Neuronal stem cell (in vitro differentiated cells): ENCODE results near the gene DAO.
A peak's percentile ranks its signal among the peaks of the same experiment; 100 is the strongest.

Source experiments
- DNase-seq: peaks from one replicate; pipeline ENCODE4 v3.0.0-alpha.2; 2013; ENCODE audit warnings: low spot score
- H2AFZ ChIP-seq: one replicate; pipeline ENCODE4 v1.6.1; 2013; ENCODE audit warnings: mild to moderate bottlenecking, low read length, inconsistent platforms
- H2AK5ac ChIP-seq: 2 replicates; pipeline ENCODE4 v1.6.1; 2013; ENCODE audit warnings: low read depth, mild to moderate bottlenecking, inconsistent platforms, low read length, moderate library complexity, mixed read lengths
- H2BK120ac ChIP-seq: 2 replicates; pipeline ENCODE4 v1.6.1; 2013; ENCODE audit warnings: low read depth, mild to moderate bottlenecking, inconsistent platforms, low read length, moderate library complexity, mixed read lengths
- H2BK12ac ChIP-seq: one replicate; pipeline ENCODE4 v1.6.1; 2013; ENCODE audit warnings: low read length, inconsistent platforms
- H2BK15ac ChIP-seq: 2 replicates; pipeline ENCODE4 v1.6.1; 2013; ENCODE audit warnings: mild to moderate bottlenecking, low read length, inconsistent platforms, mixed read lengths
- H2BK5ac ChIP-seq: one replicate; pipeline ENCODE4 v1.6.1; 2013; ENCODE audit warnings: inconsistent platforms, mild to moderate bottlenecking, low read length, moderate library complexity
- H3K14ac ChIP-seq: one replicate; pipeline ENCODE4 v1.6.1; 2013; ENCODE audit warnings: low read length, inconsistent platforms
- H3K18ac ChIP-seq: 2 replicates; pipeline ENCODE4 v1.6.1; 2013; ENCODE audit warnings: low read length, inconsistent platforms
- H3K23ac ChIP-seq: 2 replicates; pipeline ENCODE4 v1.6.1; 2013; ENCODE audit warnings: low read depth, mild to moderate bottlenecking, mixed read lengths, low read length, inconsistent platforms; ENCODE audit not compliant: poor library complexity
- H3K27ac ChIP-seq: replicated peaks from 3 replicates; pipeline ENCODE4 v1.5.1; 2013; ENCODE audit warnings: low read length, inconsistent platforms
- H3K27me3 ChIP-seq, 3 experiments: 2 replicates each; pipeline ENCODE4 v1.6.1; 2013; ENCODE audit warnings: low read length in 3 of 3, mild to moderate bottlenecking in 2 of 3, inconsistent platforms in 1 of 3, low read depth in 1 of 3, mixed read lengths in 1 of 3, moderate library complexity in 1 of 3; ENCODE audit not compliant: control insufficient read depth in 3 of 3, insufficient read depth in 3 of 3
- H3K36me3 ChIP-seq, 2 donors: replicated peaks in 1 of 2; 2 replicates each; pipeline ENCODE4 v1.6.1; 2013; ENCODE audit warnings: low read length in 2 of 2; ENCODE audit not compliant: control insufficient read depth in 2 of 2, insufficient read depth in 2 of 2
- H3K4ac ChIP-seq: 2 replicates; pipeline ENCODE4 v1.6.1; 2013; ENCODE audit warnings: inconsistent platforms, mild to moderate bottlenecking, low read length, moderate library complexity
- H3K4me1 ChIP-seq, 2 donors: 1 replicate in 1 of 2; 2 replicates in 1 of 2; pipeline ENCODE4 v1.6.1; 2013; ENCODE audit warnings: low read length in 2 of 2, low read depth in 1 of 2; ENCODE audit not compliant: control insufficient read depth in 2 of 2, insufficient read depth in 1 of 2
- H3K4me2 ChIP-seq: one replicate; pipeline ENCODE4 v1.6.1; 2013; ENCODE audit warnings: mild to moderate bottlenecking, low read length, inconsistent platforms; ENCODE audit not compliant: insufficient read depth, poor library complexity, severe bottlenecking
- H3K4me3 ChIP-seq, 2 donors: 2 replicates each; pipeline ENCODE4 v1.5.1; 2013; ENCODE audit warnings: low read length in 2 of 2, mild to moderate bottlenecking in 2 of 2, inconsistent platforms in 1 of 2, moderate library complexity in 1 of 2
- H3K79me1 ChIP-seq: one replicate; pipeline ENCODE4 v1.6.1; 2013; ENCODE audit warnings: low read depth, mild to moderate bottlenecking, inconsistent platforms, low read length, moderate library complexity
- H3K9ac ChIP-seq: one replicate; pipeline ENCODE4 v1.6.1; 2013; ENCODE audit warnings: mild to moderate bottlenecking, low read depth, low read length, inconsistent platforms; ENCODE audit not compliant: poor library complexity
- H3K9me3 ChIP-seq, 2 donors: replicated peaks in 1 of 2; 2 replicates each; pipeline versions ENCODE3 to v1.6.1; 2013; ENCODE audit warnings: low read length in 2 of 2, mild to moderate bottlenecking in 2 of 2, inconsistent platforms in 1 of 2, low read depth in 1 of 2, mixed read lengths in 1 of 2, moderate library complexity in 1 of 2; ENCODE audit not compliant: control insufficient read depth in 2 of 2, insufficient read depth in 1 of 2
- H4K8ac ChIP-seq: one replicate; pipeline ENCODE4 v1.6.1; 2013; ENCODE audit warnings: low read depth, mild to moderate bottlenecking, inconsistent platforms, low read length, moderate library complexity
- H4K91ac ChIP-seq: one replicate; pipeline ENCODE4 v1.6.1; 2013; ENCODE audit warnings: low read length, low read depth, mild to moderate bottlenecking, inconsistent platforms; ENCODE audit not compliant: poor library complexity
- WGBS, 2 donors: extraction: QIAGEN DNeasy Blood & Tissue Kit; methylation state at CpG; one replicate each; pipeline ENCODE4 v1.1.7; 2013; ENCODE audit warnings: missing lambda C conversion rate in 2 of 2, mixed read lengths in 1 of 2; ENCODE audit not compliant: insufficient read length in 2 of 2, insufficient replicate concordance in 1 of 2; ENCODE audit errors: extremely low coverage in 2 of 2; 5-methylcytosine and 5-hydroxymethylcytosine counted together

The DAO gene

DNA sequence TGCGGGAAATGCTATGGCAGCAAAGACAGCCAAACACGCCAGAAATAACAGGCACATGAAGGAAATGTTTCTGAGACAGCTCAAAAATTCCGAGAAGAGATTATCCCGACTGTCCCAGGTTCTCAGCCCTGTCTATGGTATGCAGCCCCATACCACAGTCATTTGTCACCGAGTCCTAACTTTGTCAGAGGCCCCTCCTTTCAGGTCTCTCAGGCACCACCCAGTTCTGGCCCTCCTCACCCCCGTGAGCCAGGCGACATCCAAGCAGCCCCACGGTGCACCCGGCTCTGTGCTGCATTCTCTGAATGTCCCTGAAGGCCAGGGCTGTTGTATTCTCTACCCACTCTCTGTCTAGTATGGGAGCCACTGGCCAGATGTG is 46.5 kb upstream of the DAO start:
- WGBS, 2 donors: no CpG with 5 or more reads among the region's 9 CpGs
- peak overlapping the region; percentile 68 for H3K27ac ChIP-seq

DNA sequence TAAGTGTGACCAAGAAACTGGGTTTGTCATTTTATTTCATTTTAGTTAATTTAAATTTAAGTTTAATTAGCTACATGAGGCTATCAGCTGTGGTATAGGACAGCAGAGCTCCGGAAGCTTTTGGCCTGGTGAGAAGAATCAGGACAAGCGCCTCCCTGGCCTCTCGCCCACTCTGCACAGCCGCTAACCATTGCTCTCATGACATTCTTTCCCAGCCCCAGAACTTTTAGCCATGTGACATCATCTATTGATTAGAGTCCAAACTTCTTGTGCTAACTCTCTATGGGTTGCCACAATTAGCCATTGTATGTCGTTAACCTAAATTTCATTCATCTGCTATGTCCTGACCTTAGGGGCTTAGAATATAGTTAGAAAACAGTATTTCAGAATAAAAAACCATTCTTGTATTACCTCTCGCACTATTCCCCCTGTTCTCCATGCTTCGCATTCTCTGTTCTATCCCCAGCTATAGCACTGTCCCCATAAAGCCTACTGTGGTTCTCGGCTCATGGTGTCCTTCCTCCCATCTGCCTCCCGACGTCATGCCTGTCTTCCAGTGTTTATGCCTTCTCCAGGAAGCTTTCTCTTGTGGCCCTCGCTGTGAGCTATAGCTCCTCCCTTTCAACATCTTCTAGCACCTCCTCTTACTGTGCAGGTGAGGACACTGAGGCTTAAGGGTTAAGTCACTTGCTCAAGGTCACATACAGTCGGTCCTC is 46.0 kb upstream of the DAO start:
- Histone ChIP-seq H3K23ac (no peak overlapping the region), H2AFZ (no peak overlapping the region), H2AK5ac (no peak overlapping the region), H3K4me2 (no peak overlapping the region), H3K79me1 (peaks cover 2% of the 10 kb centered on the region), H4K8ac (no peak overlapping the region), H3K14ac (no peak overlapping the region), H3K36me3 (peaks cover 19 to 73% of the 10 kb centered on the region in 2 donors), H2BK5ac (no peak overlapping the region), H2BK120ac (no peak overlapping the region), H3K9me3 (no peaks in the 10 kb centered on the region), H3K4ac (no peak overlapping the region), H3K9ac (no peak overlapping the region), H2BK15ac (no peak overlapping the region), H3K27me3 (no peaks in the 10 kb centered on the region), H2BK12ac (no peak overlapping the region), H4K91ac (no peak overlapping the region), H3K4me1 (peaks cover 13 to 19% of the 10 kb centered on the region in 2 donors), H3K27ac (no peak overlapping the region), H3K18ac (no peak overlapping the region), H3K4me3 (no peak overlapping the region)
- no peak for DNase-seq
- WGBS, 2 donors: no CpG with 5 or more reads among the region's 12 CpGs

More for the DNA sequence above, 46.5 kb upstream of the DAO start:
- no peak overlapping the region for H3K4ac ChIP-seq
- peaks cover 2% of the 10 kb centered on the region for H3K79me1 ChIP-seq
- H2BK120ac ChIP-seq: no peak overlapping the region
- H3K4me1 ChIP-seq: peaks cover 10 to 19% of the 10 kb centered on the region in 2 donors
- H3K9ac ChIP-seq: no peak overlapping the region
- DNase-seq: no peak
- no peak overlapping the region for H4K8ac ChIP-seq
- H3K9me3 ChIP-seq: no peaks in the 10 kb centered on the region
- no peak overlapping the region for H3K4me3 ChIP-seq
- H3K14ac ChIP-seq: no peak overlapping the region
- no peak overlapping the region for H2AFZ ChIP-seq
- no peak overlapping the region for H3K18ac ChIP-seq
- H3K36me3 ChIP-seq: peaks cover 19 to 74% of the 10 kb centered on the region in 2 donors
- no peak overlapping the region for H4K91ac ChIP-seq
- no peak overlapping the region for H3K4me2 ChIP-seq
- H2BK15ac ChIP-seq: no peak overlapping the region
- no peaks in the 10 kb centered on the region for H3K27me3 ChIP-seq
- no peak overlapping the region for H2BK12ac ChIP-seq
- H2AK5ac ChIP-seq: no peak overlapping the region
- H3K23ac ChIP-seq: no peak overlapping the region
- no peak overlapping the region for H2BK5ac ChIP-seq

DNA sequence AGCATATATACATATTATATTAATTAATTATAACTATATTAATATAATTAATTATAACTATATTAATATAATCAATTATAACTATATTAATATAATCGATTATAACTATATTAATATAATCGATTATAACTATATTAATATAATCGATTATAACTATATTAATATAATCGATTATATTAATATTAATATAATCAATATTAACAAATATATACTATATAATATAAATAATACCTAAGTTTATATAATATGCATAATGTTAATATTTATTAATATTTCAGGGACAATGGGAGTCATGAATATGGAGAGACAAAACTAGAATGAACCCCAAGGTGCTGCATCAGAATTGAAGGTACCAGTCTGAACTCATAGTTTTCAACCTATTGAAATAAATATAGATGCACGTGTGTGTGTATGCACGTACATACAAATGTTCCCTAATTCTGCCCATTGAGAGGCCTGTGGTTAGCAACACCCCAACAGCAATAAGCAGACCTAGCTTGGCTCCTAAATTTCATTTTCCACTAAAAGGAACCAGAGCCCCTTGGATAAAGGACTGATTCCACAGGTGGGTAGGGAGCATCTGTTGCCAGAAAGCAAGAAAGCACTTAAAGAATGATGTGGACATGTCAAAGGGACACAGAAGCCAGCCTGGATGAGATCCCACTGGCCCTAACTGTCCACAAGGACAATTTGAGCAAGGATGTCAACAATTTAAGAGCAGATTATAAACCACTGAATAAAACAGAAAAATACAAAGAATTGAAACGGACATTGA is 43.8 kb upstream of the DAO start:
- no peak overlapping the region for H2BK5ac ChIP-seq
- no peak overlapping the region for H2BK12ac ChIP-seq
- no peak overlapping the region for H3K23ac ChIP-seq
- no peak overlapping the region for H3K4me3 ChIP-seq
- H3K4me1 ChIP-seq: peaks cover 27 to 29% of the 10 kb centered on the region in 2 donors
- H2AFZ ChIP-seq: no peak overlapping the region
- H2BK15ac ChIP-seq: no peak overlapping the region
- H4K8ac ChIP-seq: no peak overlapping the region
- no peak overlapping the region for H3K4me2 ChIP-seq
- H3K9ac ChIP-seq: no peak overlapping the region
- H3K36me3 ChIP-seq: peaks cover 14 to 59% of the 10 kb centered on the region in 2 donors
- no peak overlapping the region for H3K14ac ChIP-seq
- WGBS, 2 donors: no CpG with 5 or more reads among the region's 7 CpGs
- no peak overlapping the region for H3K18ac ChIP-seq
- H3K27me3 ChIP-seq: no peaks in the 10 kb centered on the region
- no peak overlapping the region for H3K4ac ChIP-seq
- no peak for DNase-seq
- H3K9me3 ChIP-seq: no peaks in the 10 kb centered on the region
- no peak overlapping the region for H2BK120ac ChIP-seq
- H4K91ac ChIP-seq: no peak overlapping the region
- H3K27ac ChIP-seq: no peak overlapping the region
- H2AK5ac ChIP-seq: no peak overlapping the region
- peaks cover 3% of the 10 kb centered on the region for H3K79me1 ChIP-seq

DNA sequence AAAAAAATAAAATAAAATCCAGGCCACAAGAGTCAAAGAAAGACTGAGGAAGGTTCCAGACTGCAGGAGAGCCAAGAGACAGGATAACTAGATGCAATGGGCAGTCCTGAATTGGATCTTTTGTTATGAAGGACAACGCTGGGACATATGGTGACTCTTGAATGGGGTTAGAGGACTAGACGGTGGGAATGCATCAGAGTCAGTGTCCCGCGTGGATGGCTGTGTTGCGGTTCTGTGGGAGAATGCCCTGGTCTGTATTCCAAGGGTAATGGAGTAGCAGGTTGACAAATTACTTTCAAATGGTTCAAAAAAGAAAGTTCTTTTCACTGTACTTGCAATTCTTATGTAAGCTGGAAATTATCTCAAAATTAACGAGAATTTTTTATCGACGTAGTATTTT is 42.7 kb upstream of the DAO start:
- no CpG with 5 or more reads among the region's 8 CpGs for WGBS, 2 donors

More for the DNA sequence above, 42.7 kb upstream of the DAO start:
- Histone ChIP-seq H3K4ac (no peak overlapping the region), H3K9me3 (no peaks in the 10 kb centered on the region), H3K36me3 (peaks cover 11 to 49% of the 10 kb centered on the region in 2 donors), H2AK5ac (no peak overlapping the region), H3K4me1 (peaks cover 28 to 31% of the 10 kb centered on the region in 2 donors), H3K27me3 (no peaks in the 10 kb centered on the region), H3K23ac (no peak overlapping the region), H3K4me3 (no peak overlapping the region), H2BK15ac (no peak overlapping the region), H3K79me1 (peaks cover 2% of the 10 kb centered on the region), H4K8ac (no peak overlapping the region), H2BK120ac (no peak overlapping the region), H3K4me2 (no peak overlapping the region), H3K9ac (no peak overlapping the region), H3K14ac (no peak overlapping the region), H4K91ac (no peak overlapping the region), H2AFZ (no peak overlapping the region), H3K27ac (no peak overlapping the region), H3K18ac (no peak overlapping the region), H2BK12ac (no peak overlapping the region), H2BK5ac (no peak overlapping the region)
- no peak for DNase-seq
